Keratinocyte (primary cell): ENCODE results near the gene ADAMTS2. TPM values are rescaled to one million over a fixed set of nuclear protein-coding genes. Genes with fewer than 3 reads are reported as not detected.

Experiments used
- DNase-seq: peaks from one replicate; pipeline ENCODE4 v3.0.0-alpha.2; 2011; ENCODE audit warnings: low read depth, missing footprints, low spot score
- FAIRE-seq: peaks from 2 replicates; lab custom pipeline; 2011; peaks lifted over from hg19 to GRCh38; lab: Jason Lieb, UNC
- H2AFZ ChIP-seq: 2 replicates; pipeline ENCODE4 v1.6.0; 2012; ENCODE audit warnings: low read length, control low read depth, inconsistent platforms; ENCODE audit not compliant: control insufficient read depth
- H3K27ac ChIP-seq: 2 replicates; pipeline ENCODE4 v1.5.1; 2011; ENCODE audit warnings: low read length; ENCODE audit not compliant: control insufficient read depth, insufficient read depth
- H3K27me3 ChIP-seq: 3 replicates; pipeline ENCODE4 v1.6.0; 2011; ENCODE audit warnings: low read length; ENCODE audit not compliant: control insufficient read depth, insufficient read depth; ENCODE audit errors: extremely low read depth
- H3K36me3 ChIP-seq, 2 experiments: 2 replicates in 1 of 2; 3 replicates in 1 of 2; pipeline ENCODE4 v1.5.1; 2011; ENCODE audit warnings: low read length in 2 of 2, mild to moderate bottlenecking in 1 of 2; ENCODE audit not compliant: control insufficient read depth in 2 of 2, insufficient read depth in 2 of 2; ENCODE audit errors: extremely low read depth in 1 of 2
- H3K4me1 ChIP-seq: 3 replicates; pipeline ENCODE4 v1.5.1; 2011; ENCODE audit warnings: low read length; ENCODE audit not compliant: control insufficient read depth, insufficient read depth; ENCODE audit errors: extremely low read depth
- H3K4me2 ChIP-seq: 3 replicates; pipeline ENCODE4 v1.6.0; 2011; ENCODE audit warnings: low read depth, low read length; ENCODE audit not compliant: control insufficient read depth, insufficient read depth; ENCODE audit errors: extremely low read depth
- H3K4me3 ChIP-seq, 3 experiments: fragments of 200-600 bp in 1 of 3; sonication (generic) in 1 of 3; 2 replicates in 2 of 3; 3 replicates in 1 of 3; pipeline ENCODE4 v1.5.1; 2011 to 2016; ENCODE audit warnings: low read length in 3 of 3, mild to moderate bottlenecking in 3 of 3, control low read depth in 2 of 3, inconsistent platforms in 1 of 3, low read depth in 1 of 3, mixed read lengths in 1 of 3, mixed run types in 1 of 3, moderate library complexity in 1 of 3; ENCODE audit not compliant: control insufficient read depth in 2 of 3, insufficient read depth in 2 of 3; ENCODE audit errors: extremely low read depth in 1 of 3
- H3K79me2 ChIP-seq: 2 replicates; pipeline ENCODE4 v1.6.0; 2012; ENCODE audit warnings: low read length; ENCODE audit not compliant: control insufficient read depth, insufficient read depth
- H3K9ac ChIP-seq: 3 replicates; pipeline ENCODE4 v1.6.0; 2011; ENCODE audit warnings: low read length; ENCODE audit not compliant: control insufficient read depth, insufficient read depth; ENCODE audit errors: extremely low read depth
- H3K9me1 ChIP-seq: 3 replicates; pipeline ENCODE4 v1.6.0; 2011; ENCODE audit warnings: low read length; ENCODE audit not compliant: control insufficient read depth, insufficient read depth; ENCODE audit errors: extremely low read depth
- H3K9me3 ChIP-seq: 2 replicates; pipeline ENCODE4 v1.5.1; 2012; ENCODE audit warnings: low read depth, low read length; ENCODE audit not compliant: control insufficient read depth
- H4K20me1 ChIP-seq: 3 replicates; pipeline ENCODE4 v1.6.0; 2011; ENCODE audit warnings: low read length; ENCODE audit not compliant: control insufficient read depth, insufficient read depth; ENCODE audit errors: extremely low read depth
- EZH2 ChIP-seq: IDR thresholded peaks from one replicate; pipeline ENCODE4 v1.6.1; 2012; ENCODE audit warnings: inconsistent platforms, mild to moderate bottlenecking, low read length, moderate library complexity
- dilution Hi-C: fragments of 300-500 bp; cut with MboI; formaldehyde crosslinking; loops from one replicate; pipeline ENCODE4 v1.7.0; 2020; ENCODE audit warnings: low sequenced_read_pairs; ENCODE audit not compliant: extremely low pct_ligation_motif_present
- polyA plus RNA-seq, 5 experiments: library from polyadenylated mRNA; depleted of rRNA in 3 of 5; stranded (reverse) in 3 of 5; stranded (forward) in 1 of 5; unstranded in 1 of 5; fragments of >200 nt; gene quantifications; 1 replicate in 1 of 5; 2 replicates in 3 of 5; 3 replicates in 1 of 5; pipeline versions ENCODE4 v1.2.1 to v1.2.3, GENCODE V29; 2011 to 2012; ENCODE audit warnings: missing spikeins in 2 of 5, low read depth in 1 of 5, low replicate concordance in 1 of 5
- TF ChIP-seq, protein P1 (sequence below), 3 experiments: IDR thresholded peaks in 1 of 3; conservative IDR thresholded peaks in 1 of 3; optimal IDR thresholded peaks in 1 of 3; 2 replicates in 2 of 3; 3 replicates in 1 of 3; pipeline versions ENCODE3 to v1.5.1; 2011; ENCODE audit warnings: low read length in 3 of 3, mild to moderate bottlenecking in 3 of 3, moderate library complexity in 2 of 3, control low read depth in 1 of 3, inconsistent platforms in 1 of 3; ENCODE audit not compliant: insufficient read depth in 2 of 3; ENCODE audit errors: extremely low read depth in 1 of 3

The ADAMTS2 gene
- polyA plus RNA-seq, 1 donor (not counting 4 experiments of a cell fraction or from before 2014, with no cell fraction given): not detected

GRCh38 chr5:179212870-179213269, 132.4 kb downstream of the ADAMTS2 start:
- Histone ChIP-seq H3K9me1 (no peaks in the 10 kb centered on the region), H3K36me3 (no peaks in the 10 kb centered on the region), H3K9me3 (peaks cover 6% of the 10 kb centered on the region), H3K27ac (no peak overlapping the region), H3K9ac (no peak overlapping the region), H3K79me2 (no peaks in the 10 kb centered on the region), H2AFZ (no peak overlapping the region), H3K27me3 (no peaks in the 10 kb centered on the region), H4K20me1 (no peaks in the 10 kb centered on the region), H3K4me3 (no peak overlapping the region), H3K4me1 (no peaks in the 10 kb centered on the region), H3K4me2 (no peak overlapping the region)
- TF ChIP-seq EZH2: no peak
- TF ChIP-seq, protein P1, sequence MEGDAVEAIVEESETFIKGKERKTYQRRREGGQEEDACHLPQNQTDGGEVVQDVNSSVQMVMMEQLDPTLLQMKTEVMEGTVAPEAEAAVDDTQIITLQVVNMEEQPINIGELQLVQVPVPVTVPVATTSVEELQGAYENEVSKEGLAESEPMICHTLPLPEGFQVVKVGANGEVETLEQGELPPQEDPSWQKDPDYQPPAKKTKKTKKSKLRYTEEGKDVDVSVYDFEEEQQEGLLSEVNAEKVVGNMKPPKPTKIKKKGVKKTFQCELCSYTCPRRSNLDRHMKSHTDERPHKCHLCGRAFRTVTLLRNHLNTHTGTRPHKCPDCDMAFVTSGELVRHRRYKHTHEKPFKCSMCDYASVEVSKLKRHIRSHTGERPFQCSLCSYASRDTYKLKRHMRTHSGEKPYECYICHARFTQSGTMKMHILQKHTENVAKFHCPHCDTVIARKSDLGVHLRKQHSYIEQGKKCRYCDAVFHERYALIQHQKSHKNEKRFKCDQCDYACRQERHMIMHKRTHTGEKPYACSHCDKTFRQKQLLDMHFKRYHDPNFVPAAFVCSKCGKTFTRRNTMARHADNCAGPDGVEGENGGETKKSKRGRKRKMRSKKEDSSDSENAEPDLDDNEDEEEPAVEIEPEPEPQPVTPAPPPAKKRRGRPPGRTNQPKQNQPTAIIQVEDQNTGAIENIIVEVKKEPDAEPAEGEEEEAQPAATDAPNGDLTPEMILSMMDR (optimal IDR thresholded peaks at IDR 0.05 in 1 of 3, IDR thresholded peaks at IDR 0.05 in 1 of 3, conservative IDR thresholded peaks at IDR 0.05 in 1 of 3; ENCODE audit: extremely low read depth in 1 of 3, insufficient read depth in 2 of 3, low read length in 3 of 3): no peak
- FAIRE-seq (no peak), DNase-seq (no peak)
- dilution Hi-C loops: no loop called here

GRCh38 chr5:179211631-179212030, 133.6 kb downstream of the ADAMTS2 start:
- FAIRE-seq (no peak), DNase-seq (no peak)

More at GRCh38 chr5:179211631-179212030, 133.6 kb downstream of the ADAMTS2 start:
- peaks cover 12% of the 10 kb centered on the region for H3K9me3 ChIP-seq
- dilution Hi-C loops: no loop called here
- H3K4me2 ChIP-seq: no peak overlapping the region
- no peaks in the 10 kb centered on the region for H3K79me2 ChIP-seq
- H3K4me3 ChIP-seq: no peak overlapping the region
- no peak overlapping the region for H3K9ac ChIP-seq
- H4K20me1 ChIP-seq: no peaks in the 10 kb centered on the region
- H3K27ac ChIP-seq: no peak overlapping the region
- no peak overlapping the region for H2AFZ ChIP-seq
- no peaks in the 10 kb centered on the region for H3K36me3 ChIP-seq
- TF ChIP-seq, protein P1 (optimal IDR thresholded peaks at IDR 0.05 in 1 of 3, IDR thresholded peaks at IDR 0.05 in 1 of 3, conservative IDR thresholded peaks at IDR 0.05 in 1 of 3; ENCODE audit: extremely low read depth in 1 of 3, insufficient read depth in 2 of 3, low read length in 3 of 3): no peak
- TF ChIP-seq EZH2: no peak
- H3K4me1 ChIP-seq: no peaks in the 10 kb centered on the region
- no peaks in the 10 kb centered on the region for H3K27me3 ChIP-seq
- no peaks in the 10 kb centered on the region for H3K9me1 ChIP-seq
